H9 (cell line): ENCODE measurements around the gene ZFAND3. TPM values are rescaled to one million over a fixed set of nuclear protein-coding genes. Genes with fewer than 3 reads are reported as not detected.

Experiments
- DNase-seq: peaks from one replicate; pipeline ENCODE4 v3.0.0-alpha.2; 2017
- H2AFZ ChIP-seq: one replicate; pipeline ENCODE4 v1.6.1; 2013; ENCODE audit warnings: mild to moderate bottlenecking, low read length, control low read depth, moderate library complexity
- H2AK5ac ChIP-seq: 2 replicates; pipeline ENCODE4 v1.6.1; 2013; ENCODE audit warnings: low read length, control low read depth, mixed read lengths; ENCODE audit not compliant: insufficient read length
- H2BK120ac ChIP-seq: one replicate; pipeline ENCODE4 v1.6.1; 2013; ENCODE audit warnings: low read depth, mild to moderate bottlenecking, low read length, control low read depth, inconsistent platforms; ENCODE audit not compliant: poor library complexity, severe bottlenecking
- H2BK12ac ChIP-seq: 2 replicates; pipeline ENCODE4 v1.6.1; 2013; ENCODE audit warnings: low read length, control low read depth, mixed read lengths, low read depth; ENCODE audit not compliant: insufficient read length
- H2BK15ac ChIP-seq: 2 replicates; pipeline ENCODE4 v1.6.1; 2013; ENCODE audit warnings: low read depth, low read length, control low read depth
- H2BK20ac ChIP-seq: one replicate; pipeline ENCODE4 v1.6.1; 2013; ENCODE audit warnings: low read depth, mild to moderate bottlenecking, low read length, control low read depth, inconsistent platforms; ENCODE audit not compliant: poor library complexity, severe bottlenecking
- H2BK5ac ChIP-seq: 2 replicates; pipeline ENCODE4 v1.6.1; 2013; ENCODE audit warnings: low read length, control low read depth, mixed read lengths; ENCODE audit not compliant: insufficient read length
- H3K14ac ChIP-seq: 2 replicates; pipeline ENCODE4 v1.6.1; 2013; ENCODE audit warnings: low read length, control low read depth; ENCODE audit not compliant: insufficient read depth
- H3K18ac ChIP-seq: 2 replicates; pipeline ENCODE4 v1.6.1; 2013; ENCODE audit warnings: low read depth, mild to moderate bottlenecking, mixed read lengths, low read length, control low read depth; ENCODE audit not compliant: insufficient read length
- H3K23ac ChIP-seq: 2 replicates; pipeline ENCODE4 v1.6.1; 2013; ENCODE audit warnings: low read length, control low read depth, mixed read lengths, low read depth; ENCODE audit not compliant: insufficient read length
- H3K23me2 ChIP-seq: 2 replicates; pipeline ENCODE4 v1.6.1; 2013; ENCODE audit warnings: low read depth, mild to moderate bottlenecking, mixed read lengths, low read length, control low read depth; ENCODE audit not compliant: insufficient read length, poor library complexity, severe bottlenecking
- H3K27ac ChIP-seq: 2 replicates; pipeline ENCODE4 v1.5.1; 2013; ENCODE audit warnings: low read length, control low read depth, mixed read lengths, low read depth; ENCODE audit not compliant: insufficient read length
- H3K27me3 ChIP-seq: 2 replicates; pipeline ENCODE4 v1.6.1; 2013; ENCODE audit warnings: low read length, control low read depth, inconsistent platforms; ENCODE audit not compliant: insufficient read depth
- H3K4ac ChIP-seq: 2 replicates; pipeline ENCODE4 v1.6.1; 2013; ENCODE audit warnings: low read depth, mild to moderate bottlenecking, control low read depth, inconsistent platforms, low read length, moderate library complexity
- H3K4me1 ChIP-seq: 2 replicates; pipeline ENCODE4 v1.6.1; 2013; ENCODE audit warnings: low read length, control low read depth, inconsistent platforms; ENCODE audit not compliant: insufficient read depth
- H3K4me2 ChIP-seq: 2 replicates; pipeline ENCODE4 v1.6.1; 2013; ENCODE audit warnings: low read length, control low read depth, mixed read lengths; ENCODE audit not compliant: insufficient read length, insufficient read depth
- H3K56ac ChIP-seq: 2 replicates; pipeline ENCODE4 v1.6.1; 2013; ENCODE audit warnings: low read depth, mild to moderate bottlenecking, mixed read lengths, low read length, control low read depth; ENCODE audit not compliant: insufficient read length
- H3K79me1 ChIP-seq: 2 replicates; pipeline ENCODE4 v1.6.1; 2013; ENCODE audit warnings: low read depth, mild to moderate bottlenecking, moderate library complexity, low read length, control low read depth, inconsistent platforms; ENCODE audit not compliant: insufficient read depth, poor library complexity, severe bottlenecking
- H3K79me2 ChIP-seq: 2 replicates; pipeline ENCODE4 v1.6.1; 2013; ENCODE audit warnings: low read length, control low read depth, inconsistent platforms; ENCODE audit not compliant: insufficient read depth
- H3K9ac ChIP-seq: 2 replicates; pipeline ENCODE4 v1.6.1; 2013; ENCODE audit warnings: low read length, control low read depth, mixed read lengths; ENCODE audit not compliant: insufficient read length; ENCODE audit errors: extremely low read depth
- H3K9me3 ChIP-seq: one replicate; pipeline ENCODE4 v1.6.1; 2013; ENCODE audit warnings: low read depth, low read length, inconsistent platforms; ENCODE audit not compliant: control insufficient read depth
- H3T11ph ChIP-seq: one replicate; pipeline ENCODE4 v1.6.1; 2013; ENCODE audit warnings: mild to moderate bottlenecking, low read length, control low read depth, inconsistent platforms
- H4K20me1 ChIP-seq: one replicate; pipeline ENCODE4 v1.6.1; 2013; ENCODE audit not compliant: control insufficient read depth, insufficient read length, insufficient read depth
- H4K5ac ChIP-seq: 2 replicates; pipeline ENCODE4 v1.6.1; 2013; ENCODE audit warnings: low read depth, mild to moderate bottlenecking, mixed read lengths, low read length, control low read depth; ENCODE audit not compliant: insufficient read length
- H4K8ac ChIP-seq: replicated peaks from 2 replicates; pipeline ENCODE4 v1.6.1; 2013; ENCODE audit warnings: low read length, control low read depth, mixed read lengths, low read depth; ENCODE audit not compliant: insufficient read length
- H4K91ac ChIP-seq: 2 replicates; pipeline ENCODE4 v1.6.1; 2013; ENCODE audit warnings: low read depth, mild to moderate bottlenecking, moderate library complexity, mixed read lengths, low read length, control low read depth; ENCODE audit not compliant: insufficient read length
- H3K27ac Mint-ChIP-seq, 3 experiments: 2 replicates in 2 of 3; 3 replicates in 1 of 3; pipeline ENCODE4 v1.8.0; 2020 to 2021; ENCODE audit warnings: mixed read lengths in 3 of 3, mild to moderate bottlenecking in 1 of 3, moderate library complexity in 1 of 3
- H3K27me3 Mint-ChIP-seq: 2 replicates; pipeline ENCODE4 v1.8.0; 2021; ENCODE audit warnings: low read depth, mild to moderate bottlenecking, moderate library complexity, mixed read lengths
- H3K36me3 Mint-ChIP-seq, 3 experiments: 2 replicates in 2 of 3; 3 replicates in 1 of 3; pipeline ENCODE4 v1.8.0; 2020 to 2021; ENCODE audit warnings: low read depth in 3 of 3, mixed read lengths in 3 of 3; ENCODE audit not compliant: insufficient read depth in 1 of 3
- H3K4me1 Mint-ChIP-seq, 2 experiments: 2 replicates each; pipeline ENCODE4 v1.8.0; 2020; ENCODE audit warnings: mixed read lengths in 2 of 2
- H3K4me3 Mint-ChIP-seq, 2 experiments: 2 replicates in 1 of 2; 3 replicates in 1 of 2; pipeline ENCODE4 v1.8.0; 2020 to 2021; ENCODE audit warnings: mild to moderate bottlenecking in 2 of 2, mixed read lengths in 2 of 2, moderate library complexity in 1 of 2
- H3K9me3 Mint-ChIP-seq, 2 experiments: 2 replicates in 1 of 2; 3 replicates in 1 of 2; pipeline ENCODE4 v1.8.0; 2020; ENCODE audit warnings: mild to moderate bottlenecking in 2 of 2, mixed read lengths in 2 of 2, moderate library complexity in 1 of 2
- WGBS: extraction: QIAGEN DNeasy Blood & Tissue Kit; methylation state at CpG from one replicate; pipeline ENCODE4 v1.1.7; 2013; ENCODE audit warnings: missing lambda C conversion rate, low lambda C conversion rate, mixed read lengths; ENCODE audit not compliant: insufficient read length; ENCODE audit errors: extremely low coverage; 5-methylcytosine and 5-hydroxymethylcytosine counted together
- total RNA-seq: library from RNA; stranded (reverse); gene quantifications from 2 replicates; pipeline ENCODE4 v1.2.1, GENCODE V29; 2021
- TF ChIP-seq, protein P1 (sequence below): fragments of 200-600 bp; sonication (generic); conservative IDR thresholded peaks from 3 replicates; pipeline ENCODE4 v1.8.0; 2021; ENCODE audit warnings: antibody characterized with exemption, mild to moderate bottlenecking

ZFAND3 gene
- total RNA-seq, 1 experiment from 2014 or later, result 57.7 TPM

DNA sequence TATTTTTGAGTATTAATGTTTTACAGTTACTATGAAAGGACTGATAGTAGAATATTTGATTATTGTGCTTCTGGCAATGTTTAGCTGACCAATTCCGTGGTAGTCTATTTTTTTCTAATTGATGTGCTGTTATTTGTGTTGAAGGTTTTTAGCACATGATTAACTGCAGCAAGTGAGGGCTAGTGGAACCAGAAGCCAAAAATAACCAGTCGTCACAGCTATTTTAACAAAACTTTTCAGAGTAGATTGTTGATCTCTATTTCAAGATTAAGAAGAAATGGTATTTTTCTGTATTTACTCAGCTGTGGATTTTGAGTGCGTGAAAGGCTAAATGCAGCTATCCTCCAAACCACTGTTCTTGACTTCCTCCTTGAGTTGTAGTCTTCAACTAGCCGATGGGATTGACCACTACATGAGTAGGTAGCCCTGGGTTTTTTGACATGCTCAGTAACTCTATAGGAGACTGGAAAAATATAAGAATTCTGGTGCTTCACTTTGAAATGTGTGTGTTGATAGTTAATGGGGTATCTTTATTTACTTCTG lies 258.0 kb downstream of the ZFAND3 start:
- no peak overlapping the region for H3K4ac ChIP-seq
- H3T11ph ChIP-seq, result no peak overlapping the region
- H3K9me3 ChIP-seq, result no peaks in the 10 kb centered on the region
- DNase-seq, result no peak
- no peak overlapping the region for H2AFZ ChIP-seq
- no peak overlapping the region for H3K27ac ChIP-seq
- H3K23ac ChIP-seq, result no peak overlapping the region
- H3K79me1 ChIP-seq, result no peaks in the 10 kb centered on the region
- H3K4me1 ChIP-seq, result no peaks in the 10 kb centered on the region
- Mint-ChIP-seq H3K36me3 (no peaks in the 10 kb centered on the region; a peak in 1 of 7 replicates), H3K9me3 (no peaks in the 10 kb centered on the region; a peak in 1 of 5 replicates), H3K4me1 (peaks cover 18 to 26% of the 10 kb centered on the region in 2 experiments), H3K27ac (no peak overlapping the region), H3K4me3 (no peak overlapping the region), H3K27me3 (no peaks in the 10 kb centered on the region)
- no peak overlapping the region for H2BK12ac ChIP-seq
- H3K18ac ChIP-seq, result no peak overlapping the region
- no peak overlapping the region for H4K8ac ChIP-seq
- no peaks in the 10 kb centered on the region for H4K20me1 ChIP-seq
- TF ChIP-seq, protein P1, sequence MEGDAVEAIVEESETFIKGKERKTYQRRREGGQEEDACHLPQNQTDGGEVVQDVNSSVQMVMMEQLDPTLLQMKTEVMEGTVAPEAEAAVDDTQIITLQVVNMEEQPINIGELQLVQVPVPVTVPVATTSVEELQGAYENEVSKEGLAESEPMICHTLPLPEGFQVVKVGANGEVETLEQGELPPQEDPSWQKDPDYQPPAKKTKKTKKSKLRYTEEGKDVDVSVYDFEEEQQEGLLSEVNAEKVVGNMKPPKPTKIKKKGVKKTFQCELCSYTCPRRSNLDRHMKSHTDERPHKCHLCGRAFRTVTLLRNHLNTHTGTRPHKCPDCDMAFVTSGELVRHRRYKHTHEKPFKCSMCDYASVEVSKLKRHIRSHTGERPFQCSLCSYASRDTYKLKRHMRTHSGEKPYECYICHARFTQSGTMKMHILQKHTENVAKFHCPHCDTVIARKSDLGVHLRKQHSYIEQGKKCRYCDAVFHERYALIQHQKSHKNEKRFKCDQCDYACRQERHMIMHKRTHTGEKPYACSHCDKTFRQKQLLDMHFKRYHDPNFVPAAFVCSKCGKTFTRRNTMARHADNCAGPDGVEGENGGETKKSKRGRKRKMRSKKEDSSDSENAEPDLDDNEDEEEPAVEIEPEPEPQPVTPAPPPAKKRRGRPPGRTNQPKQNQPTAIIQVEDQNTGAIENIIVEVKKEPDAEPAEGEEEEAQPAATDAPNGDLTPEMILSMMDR, result no peak
- H2AK5ac ChIP-seq, result no peak overlapping the region
- H3K23me2 ChIP-seq, result no peaks in the 10 kb centered on the region
- no peak overlapping the region for H2BK5ac ChIP-seq
- WGBS, result no CpG with 5 or more reads among the region's 4 CpGs
- H2BK15ac ChIP-seq, result no peak overlapping the region
- no peak overlapping the region for H3K14ac ChIP-seq
- no peak overlapping the region for H4K91ac ChIP-seq
- H3K56ac ChIP-seq, result no peak overlapping the region
- H3K4me2 ChIP-seq, result no peak overlapping the region
- H3K79me2 ChIP-seq, result no peaks in the 10 kb centered on the region
- H3K9ac ChIP-seq, result no peak overlapping the region
- no peak overlapping the region for H2BK120ac ChIP-seq
- no peak overlapping the region for H4K5ac ChIP-seq
- H3K27me3 ChIP-seq, result no peaks in the 10 kb centered on the region
- no peak overlapping the region for H2BK20ac ChIP-seq
